GM19452 (cell line): ENCODE results near the gene FOXRED2.
"Not testable (repeated sequence)": the region's sequence is repeated elsewhere in the genome, so short reads cannot be mapped to it uniquely, and the experiment has no call there.

Experiments used
- ATAC-seq: cut with Tn5 transposase; IDR thresholded peaks from one replicate; pipeline ENCODE4 v1.9.1; 2021; ENCODE audit not compliant: unreplicated experiment

The FOXRED2 gene

DNA sequence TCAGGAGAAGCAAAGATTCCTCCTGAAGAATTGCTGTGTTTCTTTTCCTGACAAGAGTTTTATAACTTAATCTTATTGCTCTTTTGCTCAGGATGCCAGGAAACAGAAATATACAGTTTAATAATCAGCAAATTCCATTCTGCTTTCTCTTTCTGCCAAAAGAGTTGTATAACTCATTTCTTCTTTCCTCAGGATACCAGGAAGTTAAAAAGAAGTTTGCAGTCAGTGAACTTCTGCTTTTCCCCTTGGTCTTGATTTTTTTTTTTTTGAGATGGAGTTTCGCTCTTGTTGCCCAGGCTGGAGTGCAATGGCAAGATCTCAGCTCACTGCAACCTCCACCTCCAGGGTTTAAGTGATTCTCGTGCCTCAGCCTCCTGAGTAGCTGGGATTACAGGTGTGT lies 13.1 kb upstream of the FOXRED2 start:
- not testable (repeated sequence) for ATAC-seq

GRCh38 chr22:36514766-36515165 lies 7.9 kb upstream of the FOXRED2 start:
- no peak for ATAC-seq

DNA sequence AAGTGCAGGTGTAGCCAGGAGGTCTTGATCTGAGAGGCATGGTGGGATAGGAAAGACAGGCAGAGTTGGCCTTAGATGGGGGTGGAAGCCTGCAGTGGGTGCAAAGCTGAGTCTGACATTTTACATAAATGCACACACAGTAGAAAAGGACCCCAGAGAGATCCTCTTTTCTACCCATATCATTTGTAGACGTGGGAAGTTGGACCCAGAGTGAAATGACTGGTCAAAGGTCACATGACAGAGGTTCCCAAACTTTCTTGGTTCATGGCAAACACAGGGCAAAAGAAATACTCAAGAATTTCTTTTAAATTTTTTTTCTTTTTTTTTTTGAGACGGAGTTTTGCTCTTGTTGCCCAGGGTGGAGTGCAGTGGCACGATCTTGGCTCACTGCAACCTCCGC lies 6.2 kb upstream of the FOXRED2 start:
- ATAC-seq, result no peak

GRCh38 chr22:36512333-36512732 lies 5.5 kb upstream of the FOXRED2 start:
- no peak for ATAC-seq

DNA sequence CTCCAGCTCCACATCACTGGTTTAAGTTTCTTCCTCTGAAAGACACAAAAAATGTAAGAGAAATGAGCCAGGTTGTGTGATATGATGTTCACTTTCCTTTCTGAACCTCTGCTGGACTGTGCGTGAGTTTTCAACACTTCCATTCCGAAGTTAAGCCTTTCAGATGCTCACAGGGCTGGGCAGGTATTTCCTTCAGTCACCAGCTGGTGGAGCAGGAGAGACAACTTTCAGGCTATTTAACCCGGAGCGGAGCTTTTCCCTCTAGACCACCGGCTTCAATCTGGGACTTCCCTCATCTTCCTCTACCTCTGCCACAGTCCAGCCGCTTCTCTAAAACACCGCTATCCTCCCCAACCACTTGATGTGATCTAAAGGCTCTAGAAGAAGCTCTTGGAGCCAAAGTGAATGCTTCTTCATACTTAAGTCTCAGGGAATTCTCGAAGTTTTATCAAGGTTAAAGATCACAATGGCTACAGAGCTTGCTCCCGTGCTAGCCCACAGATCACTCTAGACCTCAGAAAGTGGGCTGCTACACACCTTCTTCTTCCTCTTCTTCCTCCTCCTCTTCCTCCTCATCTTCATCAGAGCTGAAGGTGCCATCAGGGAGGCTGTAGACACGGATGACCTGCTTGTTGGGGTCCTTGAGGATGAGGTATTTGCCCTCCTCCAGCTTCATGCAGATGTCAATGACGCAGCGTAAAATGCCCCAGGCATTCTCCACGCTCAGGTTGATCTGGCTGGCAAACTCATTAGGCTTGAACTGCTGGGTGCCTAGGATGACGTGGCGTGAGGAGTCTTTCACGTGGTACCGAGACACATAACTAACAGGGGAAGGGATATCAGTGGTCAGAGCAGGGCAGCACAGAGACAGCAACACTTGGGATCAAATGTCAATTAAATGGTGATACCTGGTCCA lies 4.4 kb upstream of the FOXRED2 start:
- no peak for ATAC-seq

DNA sequence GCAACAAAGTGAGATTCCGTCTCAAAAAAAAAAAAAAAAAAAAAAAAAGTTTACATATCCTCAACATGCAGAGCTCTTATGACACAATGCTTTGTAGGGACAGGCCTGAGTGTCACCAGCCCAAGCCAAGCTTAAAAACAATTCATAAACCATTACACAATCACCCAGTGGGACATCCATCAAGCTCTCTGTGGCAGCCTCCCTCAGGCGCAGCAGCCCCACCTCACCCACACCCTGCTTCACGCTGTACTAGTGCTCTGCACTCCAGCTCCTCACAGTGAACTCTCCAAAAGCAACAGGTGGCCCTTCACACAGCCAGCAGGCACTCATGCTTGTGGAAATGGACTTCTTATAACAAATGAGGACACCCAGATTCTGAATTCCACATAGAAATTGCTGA lies 3.5 kb upstream of the FOXRED2 start:
- ATAC-seq, result no peak

DNA sequence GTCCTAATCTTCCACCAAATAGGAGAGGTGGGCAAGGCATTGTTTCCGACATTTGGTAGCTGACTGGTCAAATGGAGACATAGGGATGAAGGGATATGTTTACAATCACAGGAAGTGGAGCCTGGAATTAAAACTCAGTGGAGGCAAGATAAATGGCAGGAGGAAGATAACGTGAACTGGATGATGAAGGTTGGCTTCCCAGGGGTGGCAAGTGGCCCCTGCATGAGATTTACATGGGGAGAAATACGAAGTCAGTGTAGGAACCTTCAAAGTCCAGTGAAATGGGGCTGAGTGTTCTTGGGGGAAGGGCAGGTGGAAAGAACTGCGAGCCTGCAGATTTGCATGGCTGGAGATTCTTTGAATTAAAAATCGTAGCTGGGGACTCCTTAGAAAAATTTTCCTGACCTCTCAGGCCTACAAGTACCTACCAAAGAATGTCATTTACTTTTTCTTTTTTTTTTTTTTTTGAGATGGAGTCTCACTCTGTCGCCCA lies 724 bp upstream of the FOXRED2 start:
- ATAC-seq, result no peak

DNA sequence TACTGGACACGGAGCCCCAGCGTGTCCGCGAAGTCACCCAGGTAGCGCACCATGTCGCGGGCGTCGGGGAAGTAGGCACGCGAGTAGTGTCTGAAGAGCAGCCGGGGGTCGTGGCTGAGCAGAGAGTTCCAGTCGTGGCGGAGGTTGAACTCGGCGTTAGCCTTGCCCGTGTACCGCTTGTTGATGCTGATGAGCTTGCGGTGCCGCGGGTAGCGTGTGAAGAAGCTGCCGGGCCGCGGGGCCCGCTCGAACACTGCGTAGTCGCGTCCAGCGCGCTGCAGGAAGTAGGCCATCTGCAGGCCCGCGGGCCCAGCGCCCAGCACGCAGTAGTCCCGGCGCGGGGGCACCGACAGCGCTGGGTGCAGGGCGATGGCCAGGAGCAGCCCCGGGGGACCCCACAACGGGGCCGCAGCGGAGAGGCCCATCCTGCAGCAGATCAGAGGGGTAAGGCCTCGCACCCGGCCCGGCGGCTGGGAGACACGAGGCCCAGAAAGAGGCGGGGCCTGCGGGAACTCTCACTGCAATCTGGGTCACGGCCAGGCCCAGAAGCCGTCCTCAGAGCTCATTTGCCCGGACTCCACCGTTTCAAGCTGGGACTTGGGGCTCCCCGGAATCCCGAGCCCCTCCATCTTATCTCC lies 723 bp downstream of the FOXRED2 start:
- ATAC-seq, result no peak

- ATAC-seq, result no peak
Measured at GRCh38 chr22:36497910-36498665, 8.8 kb downstream of the FOXRED2 start.

DNA sequence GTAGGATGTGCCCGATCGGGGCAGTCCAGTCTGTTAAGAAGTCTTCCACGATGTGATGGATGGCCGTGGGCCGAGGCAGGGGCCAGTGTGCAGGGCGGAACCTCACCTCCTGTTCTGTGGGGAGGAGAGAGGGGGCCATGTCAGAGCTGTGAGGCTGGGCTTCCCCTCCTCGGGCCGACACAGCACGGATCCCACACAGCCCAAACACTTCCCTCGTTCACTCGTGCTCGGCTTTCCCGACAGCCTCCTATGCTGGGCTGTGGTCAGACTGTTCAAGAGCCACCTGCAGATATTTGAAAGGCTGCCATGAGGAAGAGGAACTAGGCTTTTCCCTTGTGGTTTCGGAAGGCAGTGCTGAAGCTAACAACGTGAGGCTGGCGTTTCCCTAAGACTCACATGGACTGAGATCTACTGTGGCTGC lies 13.1 kb downstream of the FOXRED2 start:
- ATAC-seq, result no peak

DNA sequence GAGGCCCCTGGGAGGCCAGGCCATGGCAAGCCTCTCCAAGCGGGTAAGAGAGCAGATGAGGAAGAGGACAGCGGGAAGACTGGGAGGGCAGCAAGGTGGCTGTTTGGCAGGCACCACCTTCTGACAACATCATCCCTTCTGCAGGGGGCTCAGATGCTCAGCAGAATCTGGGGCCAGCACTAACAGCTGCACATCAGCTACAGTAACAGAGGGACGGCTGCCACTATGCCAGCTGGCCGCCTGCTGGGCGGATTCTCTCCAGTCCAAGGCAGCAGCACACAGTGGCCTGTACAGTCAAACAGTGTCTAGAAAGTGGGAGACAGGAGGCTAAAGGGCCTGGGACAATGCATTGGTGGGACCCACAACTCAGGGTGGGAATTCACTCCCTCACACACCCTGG lies 14.7 kb downstream of the FOXRED2 start:
- ATAC-seq, result no peak

GRCh38 chr22:36491155-36491554 lies 15.7 kb downstream of the FOXRED2 start:
- ATAC-seq, result no peak

- no peak for ATAC-seq
Measured at GRCh38 chr22:36486619-36487384, 20.0 kb downstream of the FOXRED2 start.

GRCh38 chr22:36481393-36482168 lies 25.3 kb downstream of the FOXRED2 start, which contains the start of gene TXN2:
Gene TXN2 (minus strand): TSS chr22:36481640. CDS start chr22:36480837, 803 bp downstream.
- ATAC-seq, result peak; percentile 82

GRCh38 chr22:36480941-36481392 lies 25.9 kb downstream of the FOXRED2 start:
- no peak for ATAC-seq

DNA sequence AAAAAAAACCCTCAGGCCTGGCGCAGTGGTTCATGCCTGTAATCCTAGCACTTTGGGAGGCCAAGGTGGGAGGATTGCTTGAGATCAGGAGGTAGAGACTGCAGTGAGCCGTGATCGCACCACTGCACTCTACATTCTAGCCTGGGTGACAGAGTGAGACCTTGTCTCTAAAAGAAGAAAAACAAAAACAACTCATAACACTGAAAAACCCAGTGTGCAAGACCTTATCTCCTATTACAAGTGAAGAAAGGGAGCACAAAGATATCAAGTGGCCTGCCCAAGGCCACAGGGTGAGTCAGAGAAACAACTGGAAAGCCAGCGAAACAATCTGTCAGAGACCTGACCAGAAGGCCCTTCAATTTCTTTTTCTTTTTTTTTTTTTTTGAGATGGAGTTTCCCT lies 27.9 kb downstream of the FOXRED2 start:
- no peak for ATAC-seq

GRCh38 chr22:36475341-36475740 lies 31.5 kb downstream of the FOXRED2 start:
- ATAC-seq, result no peak

DNA sequence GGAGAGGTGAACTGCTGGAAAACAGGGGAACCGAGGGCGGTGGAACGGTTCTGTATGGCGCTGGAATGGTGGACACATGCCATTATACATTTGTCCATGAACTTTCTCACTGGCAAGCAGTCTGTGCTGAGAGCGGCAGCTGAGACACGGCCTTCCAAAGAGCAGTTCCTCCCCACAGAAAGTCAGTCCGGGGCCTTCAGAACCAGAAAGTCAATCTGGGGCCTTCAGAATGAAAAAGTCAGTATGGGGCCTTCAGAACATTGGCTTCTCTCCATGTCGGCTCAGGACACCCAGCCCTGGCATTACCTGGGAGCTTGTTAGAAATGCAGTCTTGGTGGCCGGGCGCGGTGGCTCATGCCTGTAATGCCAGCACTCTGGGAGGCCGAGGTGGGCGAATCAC lies 34.2 kb downstream of the FOXRED2 start:
- ATAC-seq, result no peak

GRCh38 chr22:36471341-36471821 lies 35.5 kb downstream of the FOXRED2 start:
- ATAC-seq, result no peak

DNA sequence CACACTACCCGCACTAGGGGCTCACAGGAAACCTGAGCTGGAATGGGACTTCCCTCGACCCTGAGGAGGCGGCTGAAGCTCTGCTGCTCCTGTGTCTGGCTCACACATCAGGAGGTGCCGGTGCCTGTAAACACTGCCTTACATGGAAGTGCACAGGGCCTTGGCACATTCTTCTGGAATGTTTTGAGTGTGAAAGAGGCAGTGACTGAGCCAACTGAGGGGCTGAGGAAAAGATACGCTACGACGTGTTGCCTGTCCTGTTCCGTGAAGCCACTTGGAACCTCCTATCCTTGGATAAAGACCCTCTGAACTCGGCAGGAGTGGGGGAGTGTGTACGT lies 35.9 kb downstream of the FOXRED2 start:
- no peak for ATAC-seq
